Mesendoderm (in vitro differentiated cells): ENCODE data around the gene MREG.

Experiments used
- DNase-seq: peaks from one replicate; pipeline ENCODE4 v3.0.0; 2013
- H2AK5ac ChIP-seq: 2 replicates; pipeline ENCODE4 v1.6.1; 2013; ENCODE audit warnings: low read length, inconsistent platforms
- H2BK120ac ChIP-seq: 2 replicates; pipeline ENCODE4 v1.6.1; 2013; ENCODE audit warnings: low read depth, mild to moderate bottlenecking, low read length, moderate library complexity, mixed read lengths
- H2BK15ac ChIP-seq: replicated peaks from 2 replicates; pipeline ENCODE4 v1.6.1; 2013; ENCODE audit warnings: low read depth, mild to moderate bottlenecking, moderate library complexity
- H2BK5ac ChIP-seq: 2 replicates; pipeline ENCODE4 v1.6.1; 2013; ENCODE audit warnings: low read length, inconsistent platforms
- H3K18ac ChIP-seq: 2 replicates; pipeline ENCODE4 v1.6.1; 2013; ENCODE audit warnings: mild to moderate bottlenecking, low read length, mixed read lengths
- H3K23ac ChIP-seq: one replicate; pipeline ENCODE4 v1.6.1; 2013; ENCODE audit warnings: low read length
- H3K27ac ChIP-seq: 2 replicates; pipeline ENCODE4 v1.5.1; 2013; ENCODE audit warnings: low read depth, mild to moderate bottlenecking, inconsistent platforms, low read length, moderate library complexity
- H3K27me3 ChIP-seq: 2 replicates; pipeline ENCODE4 v1.6.1; 2013; ENCODE audit warnings: low read length, control low read depth, mild to moderate bottlenecking, inconsistent platforms; ENCODE audit not compliant: insufficient read depth, poor library complexity
- H3K36me3 ChIP-seq: 2 replicates; pipeline ENCODE4 v1.6.1; 2013; ENCODE audit warnings: low read length, inconsistent platforms; ENCODE audit not compliant: control insufficient read depth, insufficient read depth
- H3K4ac ChIP-seq: one replicate; pipeline ENCODE4 v1.6.1; 2013; ENCODE audit warnings: low read depth, mild to moderate bottlenecking, low read length, moderate library complexity
- H3K4me1 ChIP-seq: 2 replicates; pipeline ENCODE4 v1.6.1; 2013; ENCODE audit warnings: low read depth, low read length, inconsistent platforms; ENCODE audit not compliant: control insufficient read depth
- H3K4me2 ChIP-seq: 2 replicates; pipeline ENCODE4 v1.6.1; 2013; ENCODE audit warnings: low read length
- H3K4me3 ChIP-seq: 2 replicates; pipeline ENCODE4 v1.5.1; 2013; ENCODE audit warnings: mild to moderate bottlenecking, low read length
- H3K56ac ChIP-seq: one replicate; pipeline ENCODE4 v1.6.1; 2013; ENCODE audit warnings: low read length
- H3K79me1 ChIP-seq: 2 replicates; pipeline ENCODE4 v1.6.1; 2013; ENCODE audit warnings: low read length, inconsistent platforms
- H3K79me2 ChIP-seq: 2 replicates; pipeline ENCODE4 v1.6.1; 2013; ENCODE audit warnings: mild to moderate bottlenecking, low read length; ENCODE audit not compliant: control insufficient read depth, insufficient read depth
- H3K9ac ChIP-seq: 2 replicates; pipeline ENCODE4 v1.6.1; 2013; ENCODE audit warnings: low read length, inconsistent platforms
- H4K5ac ChIP-seq: one replicate; pipeline ENCODE4 v1.6.1; 2013; ENCODE audit warnings: low read length
- H4K8ac ChIP-seq: one replicate; pipeline ENCODE4 v1.6.1; 2013; ENCODE audit warnings: low read depth, mild to moderate bottlenecking, control low read depth, low read length, moderate library complexity
- WGBS: extraction: QIAGEN DNeasy Blood & Tissue Kit; methylation state at CpG from one replicate; pipeline ENCODE4 v1.1.7; 2013; ENCODE audit warnings: low lambda C conversion rate, missing lambda C conversion rate; ENCODE audit not compliant: insufficient coverage; ENCODE audit errors: extremely low coverage; 5-methylcytosine and 5-hydroxymethylcytosine counted together

MREG gene

GRCh38 chr2:215951558-215951957 lies 61.8 kb downstream of the MREG start:
- H2BK15ac ChIP-seq: no peak overlapping the region
- H3K27ac ChIP-seq: no peak overlapping the region
- no peak overlapping the region for H3K56ac ChIP-seq
- no peak overlapping the region for H3K4me2 ChIP-seq
- H3K18ac ChIP-seq: no peak overlapping the region
- H3K36me3 ChIP-seq: no peaks in the 10 kb centered on the region
- no CpG with 5 or more reads among the region's 3 CpGs for WGBS
- no peak overlapping the region for H3K9ac ChIP-seq
- no peak overlapping the region for H2AK5ac ChIP-seq
- no peak for DNase-seq
- H3K23ac ChIP-seq: no peak overlapping the region
- H3K79me2 ChIP-seq: no peaks in the 10 kb centered on the region
- H3K4me1 ChIP-seq: no peaks in the 10 kb centered on the region
- H3K79me1 ChIP-seq: peaks cover 2% of the 10 kb centered on the region
- H3K4ac ChIP-seq: no peak overlapping the region
- no peaks in the 10 kb centered on the region for H3K27me3 ChIP-seq
- no peak overlapping the region for H2BK5ac ChIP-seq
- H3K4me3 ChIP-seq: no peak overlapping the region
- no peak overlapping the region for H2BK120ac ChIP-seq
- no peak overlapping the region for H4K8ac ChIP-seq
- no peak overlapping the region for H4K5ac ChIP-seq

- no peak overlapping the region for H2BK120ac ChIP-seq
- no peak overlapping the region for H2AK5ac ChIP-seq
- no peak overlapping the region for H3K56ac ChIP-seq
- peak; percentile 77 for DNase-seq
- H2BK15ac ChIP-seq: no peak overlapping the region
- H3K4me2 ChIP-seq: no peak overlapping the region
- no peak overlapping the region for H3K4ac ChIP-seq
- no peaks in the 10 kb centered on the region for H3K4me1 ChIP-seq
- no peaks in the 10 kb centered on the region for H3K36me3 ChIP-seq
- H3K4me3 ChIP-seq: no peak overlapping the region
- H3K27me3 ChIP-seq: no peaks in the 10 kb centered on the region
- no peak overlapping the region for H3K18ac ChIP-seq
- H2BK5ac ChIP-seq: no peak overlapping the region
- no CpG with 5 or more reads among the region's 3 CpGs for WGBS
- H3K23ac ChIP-seq: no peak overlapping the region
- no peak overlapping the region for H4K5ac ChIP-seq
- no peak overlapping the region for H3K27ac ChIP-seq
- peaks cover 2% of the 10 kb centered on the region for H3K79me1 ChIP-seq
- H3K9ac ChIP-seq: no peak overlapping the region
- H4K8ac ChIP-seq: no peak overlapping the region
- no peaks in the 10 kb centered on the region for H3K79me2 ChIP-seq
Measured at GRCh38 chr2:215949991-215950404, 63.4 kb downstream of the MREG start.

GRCh38 chr2:215948051-215948450 lies 65.3 kb downstream of the MREG start:
- Histone ChIP-seq H3K79me1 (no peaks in the 10 kb centered on the region), H3K79me2 (no peaks in the 10 kb centered on the region), H4K8ac (no peak overlapping the region), H3K27me3 (no peaks in the 10 kb centered on the region), H3K36me3 (no peaks in the 10 kb centered on the region), H3K56ac (no peak overlapping the region), H3K9ac (no peak overlapping the region), H3K27ac (no peak overlapping the region), H3K4me2 (no peak overlapping the region), H3K23ac (no peak overlapping the region), H2BK120ac (no peak overlapping the region), H2AK5ac (no peak overlapping the region), H4K5ac (no peak overlapping the region), H3K4me3 (no peak overlapping the region), H2BK15ac (no peak overlapping the region), H3K4ac (no peak overlapping the region), H2BK5ac (no peak overlapping the region), H3K18ac (no peak overlapping the region), H3K4me1 (no peaks in the 10 kb centered on the region)
- no CpG with 5 or more reads among the region's 4 CpGs for WGBS
- DNase-seq: no peak

DNA sequence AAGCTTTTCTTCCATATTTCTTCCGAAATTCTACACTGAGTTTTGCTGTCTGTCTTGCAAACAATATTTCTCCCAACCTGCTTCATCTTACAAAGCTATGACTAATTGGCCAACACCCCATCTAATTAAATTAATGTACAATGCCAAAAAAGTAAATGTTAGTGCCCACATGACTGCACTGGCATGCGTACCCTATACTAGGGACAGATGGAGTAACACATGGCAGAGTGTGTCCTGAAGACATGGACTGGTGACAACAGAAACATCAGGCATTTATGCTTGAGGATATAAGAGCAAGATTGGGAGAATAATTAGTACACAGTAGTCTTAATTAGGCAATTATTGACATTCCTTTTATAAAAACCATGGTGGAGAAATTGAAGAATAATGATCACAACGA lies 66.8 kb downstream of the MREG start:
- Histone ChIP-seq H3K27ac (no peak overlapping the region), H4K5ac (no peak overlapping the region), H3K36me3 (no peaks in the 10 kb centered on the region), H3K79me1 (no peaks in the 10 kb centered on the region), H2BK5ac (no peak overlapping the region), H4K8ac (no peak overlapping the region), H3K4me2 (no peak overlapping the region), H3K4me3 (no peak overlapping the region), H2BK15ac (no peak overlapping the region), H3K4ac (no peak overlapping the region), H2AK5ac (no peak overlapping the region), H3K23ac (no peak overlapping the region), H3K27me3 (no peaks in the 10 kb centered on the region), H3K18ac (no peak overlapping the region), H3K56ac (no peak overlapping the region), H2BK120ac (no peak overlapping the region), H3K4me1 (no peaks in the 10 kb centered on the region), H3K9ac (no peak overlapping the region), H3K79me2 (no peaks in the 10 kb centered on the region)
- no peak for DNase-seq
- WGBS: no CpG with 5 or more reads among the region's 3 CpGs

DNA sequence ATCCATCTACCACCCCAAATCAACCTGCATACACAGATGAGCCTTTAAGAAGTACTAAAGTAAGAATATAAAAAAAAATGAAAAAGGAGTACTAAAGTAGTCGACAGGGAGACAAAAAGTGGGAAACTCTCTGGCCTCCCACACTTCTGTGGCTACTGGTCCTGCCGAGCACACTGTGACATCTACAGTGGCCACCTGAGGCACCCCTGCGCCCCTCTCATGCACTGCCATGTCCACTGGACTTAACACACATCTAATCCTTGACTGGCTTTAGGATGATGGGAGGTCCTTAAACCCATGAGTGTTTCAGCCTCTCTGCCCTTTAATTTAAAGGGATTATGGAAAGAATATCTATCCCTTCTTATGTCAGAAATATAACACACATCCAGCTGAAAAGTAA lies 71.2 kb downstream of the MREG start:
- Histone ChIP-seq H2BK120ac (no peak overlapping the region), H2BK15ac (no peak overlapping the region), H3K79me1 (no peaks in the 10 kb centered on the region), H3K4ac (no peak overlapping the region), H4K8ac (no peak overlapping the region), H3K4me2 (no peak overlapping the region), H3K27me3 (no peaks in the 10 kb centered on the region), H3K36me3 (no peaks in the 10 kb centered on the region), H4K5ac (no peak overlapping the region), H3K9ac (no peak overlapping the region), H3K27ac (no peak overlapping the region), H2AK5ac (no peak overlapping the region), H3K4me1 (no peaks in the 10 kb centered on the region), H3K18ac (no peak overlapping the region), H3K79me2 (no peaks in the 10 kb centered on the region), H3K4me3 (no peak overlapping the region), H3K23ac (no peak overlapping the region), H2BK5ac (no peak overlapping the region), H3K56ac (no peak overlapping the region)
- DNase-seq: no peak
- no CpG with 5 or more reads among the region's 3 CpGs for WGBS

GRCh38 chr2:215941726-215942125 lies 71.6 kb downstream of the MREG start:
- H4K8ac ChIP-seq: no peak overlapping the region
- H2AK5ac ChIP-seq: no peak overlapping the region
- no peak overlapping the region for H2BK5ac ChIP-seq
- H3K79me1 ChIP-seq: no peaks in the 10 kb centered on the region
- no peak overlapping the region for H3K27ac ChIP-seq
- no peaks in the 10 kb centered on the region for H3K79me2 ChIP-seq
- H3K27me3 ChIP-seq: no peaks in the 10 kb centered on the region
- no peak overlapping the region for H3K9ac ChIP-seq
- no peak overlapping the region for H4K5ac ChIP-seq
- no peaks in the 10 kb centered on the region for H3K36me3 ChIP-seq
- DNase-seq: no peak
- WGBS: no CpG with 5 or more reads among the region's 1 CpG
- no peak overlapping the region for H3K23ac ChIP-seq
- no peak overlapping the region for H3K4me3 ChIP-seq
- no peak overlapping the region for H3K18ac ChIP-seq
- H3K4me1 ChIP-seq: no peaks in the 10 kb centered on the region
- H2BK15ac ChIP-seq: no peak overlapping the region
- H3K4ac ChIP-seq: no peak overlapping the region
- no peak overlapping the region for H2BK120ac ChIP-seq
- no peak overlapping the region for H3K4me2 ChIP-seq
- H3K56ac ChIP-seq: no peak overlapping the region
